ENCODE measurements around the gene KRTAP13-2.

The KRTAP13-2 gene, protein sequence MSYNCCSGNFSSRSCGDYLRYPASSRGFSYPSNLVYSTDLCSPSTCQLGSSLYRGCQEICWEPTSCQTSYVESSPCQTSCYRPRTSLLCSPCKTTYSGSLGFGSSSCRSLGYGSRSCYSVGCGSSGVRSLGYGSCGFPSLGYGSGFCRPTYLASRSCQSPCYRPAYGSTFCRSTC

DNA sequence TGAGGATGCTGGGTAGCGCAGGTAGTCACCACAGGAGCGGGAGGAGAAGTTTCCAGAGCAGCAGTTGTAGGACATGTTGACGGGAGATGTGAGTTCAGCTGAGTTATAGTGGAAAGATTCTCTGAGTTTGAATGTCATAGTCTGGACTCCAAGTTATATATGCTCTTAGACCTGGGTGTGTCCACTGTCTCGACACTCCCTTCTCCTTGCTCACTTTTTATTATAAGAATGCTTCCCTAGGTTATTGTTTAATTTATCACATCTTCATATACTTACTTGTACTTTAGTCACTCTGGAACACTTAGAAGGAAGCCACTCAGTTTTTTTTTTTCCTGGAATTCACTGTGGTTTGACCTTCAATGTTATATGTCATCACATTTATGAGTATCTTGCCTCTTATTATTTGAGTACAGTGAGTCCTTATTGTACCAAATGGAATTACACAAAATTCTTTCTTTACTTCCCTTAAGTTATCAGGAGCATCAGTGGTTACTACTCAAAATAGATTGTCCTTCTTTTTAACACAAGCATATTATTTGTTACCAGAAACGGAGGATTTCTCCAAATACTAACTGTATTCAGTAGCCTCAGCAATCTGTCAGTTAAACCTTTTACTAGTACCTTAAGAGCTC lies at the start of gene KRTAP13-2:
Gene KRTAP13-2, minus strand, starts transcription at position 133 of the 632 bp plus-strand sequence. Its CDS starts 58 bp downstream, at position 75.
- DNase-seq, result no peak

DNA sequence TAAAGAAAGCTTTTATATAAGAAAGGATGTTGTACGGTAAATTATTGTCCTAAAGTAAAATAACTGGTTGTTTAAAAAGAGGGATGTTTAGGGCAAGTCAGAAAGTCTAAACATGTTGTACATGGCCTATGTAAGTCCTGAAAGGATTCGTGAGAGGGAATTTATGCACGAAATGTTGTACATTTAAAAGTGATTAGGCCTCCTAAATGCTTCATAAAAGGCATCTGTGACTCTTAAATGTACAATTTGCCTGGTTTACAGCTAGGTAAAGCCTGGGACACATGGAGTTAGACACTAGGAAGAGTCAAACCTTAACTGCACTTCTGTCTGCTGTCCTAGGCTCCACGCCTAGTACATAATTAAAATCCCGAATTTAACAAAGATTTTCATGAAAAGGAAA lies 43.9 kb upstream of the KRTAP13-2 start:
- no peak for DNase-seq

DNA sequence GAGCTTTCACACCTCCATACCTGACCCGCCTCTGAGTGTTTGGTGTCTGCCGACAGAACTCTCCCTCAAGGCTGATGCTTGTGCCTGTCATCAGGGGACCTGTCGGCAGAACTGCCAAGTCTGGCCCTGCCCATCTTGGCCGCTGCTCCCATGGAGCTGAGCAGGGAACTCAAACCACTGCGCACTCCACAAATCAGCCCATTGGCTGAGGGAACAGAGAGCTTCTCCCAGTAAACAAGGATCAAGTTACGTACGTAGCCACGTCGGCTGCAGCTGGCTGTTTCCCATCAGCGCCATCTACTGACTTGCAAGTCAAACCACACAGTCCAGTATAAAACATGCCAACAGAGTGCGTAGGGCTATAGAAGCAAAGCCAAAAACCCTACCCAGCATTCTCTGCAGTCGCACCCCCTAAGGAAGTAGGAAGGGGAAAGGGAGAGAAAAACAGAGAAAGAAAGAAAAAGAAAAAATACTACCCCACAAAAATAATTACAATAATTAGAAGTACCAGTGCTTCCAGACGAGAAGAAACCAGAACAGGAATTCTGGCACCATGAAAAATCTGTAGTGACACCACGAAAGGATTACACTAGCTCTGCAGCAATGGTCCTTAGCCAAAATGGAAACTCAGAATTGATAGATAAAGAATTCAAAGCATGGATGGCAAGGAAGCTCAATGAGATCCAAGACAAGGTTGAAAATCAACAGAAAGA lies 36.9 kb upstream of the KRTAP13-2 start:
- peak; percentile 24 for DNase-seq

DNA sequence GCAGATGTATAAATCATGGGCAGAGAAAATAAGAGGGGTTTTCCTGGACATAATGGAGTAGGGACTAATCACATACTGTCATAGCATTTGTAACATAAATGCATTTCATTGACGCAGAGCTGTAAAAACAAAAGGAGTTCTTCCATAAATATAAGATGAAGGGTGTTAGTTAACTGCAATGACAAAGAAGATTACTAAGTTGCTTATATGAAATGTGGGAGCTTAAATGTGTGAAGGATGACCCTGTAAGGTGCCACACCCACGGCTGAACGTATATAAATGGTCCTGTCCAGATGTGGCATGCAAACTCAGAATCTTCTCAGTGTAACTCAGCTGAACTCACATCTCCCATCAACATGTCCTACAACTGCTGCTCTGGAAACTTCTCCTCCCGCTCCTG lies 23.7 kb upstream of the KRTAP13-2 start, which contains the start of gene KRTAP13-1:
Gene KRTAP13-1, plus strand, starts transcription at position 301 of the 400 bp plus-strand sequence. Its CDS starts 56 bp downstream, at position 357.
- DNase-seq, result no peak

DNA sequence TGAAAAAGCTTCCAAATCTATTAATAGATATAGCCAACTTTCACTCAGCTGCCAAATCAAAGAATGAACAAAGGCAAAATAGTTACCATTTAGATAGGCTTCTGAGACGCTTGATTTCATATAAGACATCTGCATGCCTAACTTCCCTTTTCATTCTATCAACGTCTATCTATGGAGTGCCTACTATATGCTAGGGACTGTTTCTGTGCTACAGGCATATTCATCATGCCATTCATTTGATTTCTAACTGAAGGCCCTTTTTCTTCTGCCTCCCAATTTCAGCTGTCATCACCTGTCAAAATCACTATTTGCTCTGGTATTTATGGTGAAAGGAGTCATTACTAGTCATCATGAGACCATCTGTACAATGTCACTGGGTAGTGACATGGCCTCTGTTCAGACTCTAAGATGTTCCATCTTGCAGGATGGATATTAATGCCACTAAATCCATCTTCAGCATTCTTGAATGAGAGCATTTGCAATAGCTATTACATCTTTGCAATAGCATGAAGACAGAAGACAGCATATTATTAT lies 19.5 kb upstream of the KRTAP13-2 start:
- DNase-seq, result no peak

DNA sequence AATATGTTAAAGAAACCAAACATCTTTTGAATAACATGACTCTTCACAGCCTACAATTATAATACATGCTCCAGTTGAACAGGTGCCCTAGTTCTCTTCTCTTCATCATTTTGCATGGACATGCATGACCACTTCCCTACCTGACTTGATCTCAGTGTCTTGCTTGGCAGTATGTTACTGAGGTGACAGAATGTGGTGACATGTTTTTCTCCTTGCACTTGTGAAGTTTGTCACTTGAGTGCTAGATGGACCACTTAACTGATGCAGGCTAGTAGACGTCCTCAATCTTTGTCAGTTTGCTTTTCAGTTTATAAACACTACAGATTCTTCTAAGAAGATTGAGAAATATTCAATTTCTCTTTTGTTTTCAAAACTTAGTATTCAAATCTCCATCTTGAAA lies 10.1 kb upstream of the KRTAP13-2 start:
- DNase-seq, result no peak

DNA sequence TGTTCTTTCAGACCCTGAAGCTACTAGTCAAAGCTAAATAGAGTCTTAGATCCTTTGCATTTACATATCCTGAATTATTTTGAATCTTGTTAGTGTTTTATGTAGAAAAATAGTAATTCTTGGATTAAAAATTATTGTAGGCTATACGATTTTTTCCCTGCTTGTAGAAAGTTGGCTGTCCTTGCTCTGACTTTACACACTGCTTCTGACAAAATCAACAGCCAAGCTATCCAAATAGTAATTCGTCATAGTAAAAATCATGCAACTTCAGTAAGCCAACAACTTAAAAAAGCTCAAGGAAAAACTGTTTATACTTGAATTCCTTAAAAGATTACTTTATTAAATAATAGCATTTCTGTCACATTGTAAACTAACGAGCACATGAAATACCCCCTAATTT lies 16.2 kb downstream of the KRTAP13-2 start:
- DNase-seq, result no peak

DNA sequence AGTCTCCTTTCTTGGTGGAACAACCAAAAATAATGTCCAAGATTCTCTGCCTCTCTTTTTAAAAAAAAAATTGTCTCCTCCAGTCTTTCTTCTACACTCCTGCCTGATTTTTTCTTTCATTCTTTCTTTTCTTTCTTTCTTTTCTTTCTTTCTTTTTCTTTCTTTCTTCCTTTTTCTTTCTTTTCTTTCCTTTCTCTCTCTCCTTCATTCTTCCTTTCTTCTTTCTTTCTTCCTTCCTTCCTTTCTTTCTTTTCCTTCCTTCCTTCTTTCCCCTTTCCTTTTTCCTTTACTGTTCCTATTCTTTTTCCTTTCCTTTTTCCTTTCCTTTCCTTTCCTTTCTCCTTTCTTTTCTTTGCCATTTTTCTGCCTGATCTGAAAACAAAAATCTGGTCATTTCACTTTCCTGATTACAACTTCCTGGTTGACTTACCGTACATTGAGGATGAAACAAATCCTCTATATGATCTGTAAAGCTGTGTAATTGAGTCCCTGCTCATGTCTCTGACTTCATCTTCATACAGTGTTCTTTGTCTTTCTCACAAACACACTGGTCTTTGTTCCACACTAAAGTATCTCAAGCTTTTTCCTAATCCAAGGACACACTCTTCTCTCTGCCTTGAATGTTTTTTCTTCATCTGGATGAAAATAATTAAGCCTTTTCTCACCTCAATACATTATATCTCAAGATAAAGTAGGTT lies 17.6 kb downstream of the KRTAP13-2 start:
- DNase-seq, result no peak

DNA sequence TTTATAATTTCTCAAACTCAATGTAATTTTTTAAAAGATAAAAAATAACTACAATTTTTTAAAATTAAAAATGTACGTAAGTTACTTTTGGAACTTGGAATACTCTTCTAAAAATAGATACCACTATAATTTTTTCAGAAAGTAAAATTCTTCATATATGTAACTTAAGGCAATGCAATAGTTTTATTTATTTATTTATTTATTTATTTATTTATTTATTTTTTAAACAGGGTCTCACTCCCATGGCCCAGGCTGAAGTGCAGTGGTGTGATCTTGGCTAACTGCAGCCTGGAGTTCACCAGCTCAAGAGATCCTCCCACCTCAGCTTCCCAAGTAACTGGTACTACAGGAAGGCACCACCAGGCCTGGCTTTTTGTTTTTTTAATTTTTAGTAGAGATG lies 20.5 kb downstream of the KRTAP13-2 start:
- no peak for DNase-seq

DNA sequence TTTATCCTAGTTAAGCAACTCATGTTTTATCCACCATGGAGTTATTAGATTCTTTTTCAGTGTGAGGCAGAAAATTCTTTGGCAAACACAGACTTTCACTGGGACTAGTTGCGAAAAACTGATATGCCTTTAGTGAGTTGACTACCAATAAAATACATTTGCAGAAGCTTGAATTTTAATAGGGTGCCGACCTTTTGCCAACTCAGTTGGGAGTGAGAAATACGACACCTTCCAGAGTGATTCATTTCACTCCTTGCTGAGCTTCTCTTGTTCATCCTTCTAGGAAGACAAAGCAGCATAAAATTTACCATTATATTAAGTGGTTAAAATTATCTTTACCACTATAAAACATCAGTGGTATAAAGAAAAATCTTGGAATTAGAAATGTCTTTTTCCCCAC lies 22.5 kb downstream of the KRTAP13-2 start:
- DNase-seq, result no peak

DNA sequence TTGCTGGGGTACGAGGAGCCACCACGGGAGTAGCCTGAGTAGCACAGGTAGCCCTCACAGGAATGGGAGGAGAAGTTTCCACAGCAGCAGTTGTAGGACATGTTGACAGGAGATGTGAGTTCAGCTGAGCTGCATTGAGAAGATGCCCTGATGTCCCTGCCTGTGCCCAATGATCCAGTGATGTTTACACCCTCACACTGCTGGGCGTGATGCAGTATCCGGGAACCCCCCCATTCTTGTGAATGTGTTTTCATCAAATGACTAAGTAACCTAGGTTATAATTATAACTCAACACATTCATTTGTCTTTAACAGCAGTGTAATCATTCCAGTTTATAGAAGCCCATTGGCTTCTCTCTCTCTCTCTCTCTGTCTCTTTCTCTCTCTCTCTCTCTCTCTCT lies 23.6 kb downstream of the KRTAP13-2 start, which contains the start of gene KRTAP23-1:
Gene KRTAP23-1, minus strand, starts transcription at position 101 of the 400 bp plus-strand sequence. Its CDS starts 0 bp downstream, at position 101.
- DNase-seq, result no peak

DNA sequence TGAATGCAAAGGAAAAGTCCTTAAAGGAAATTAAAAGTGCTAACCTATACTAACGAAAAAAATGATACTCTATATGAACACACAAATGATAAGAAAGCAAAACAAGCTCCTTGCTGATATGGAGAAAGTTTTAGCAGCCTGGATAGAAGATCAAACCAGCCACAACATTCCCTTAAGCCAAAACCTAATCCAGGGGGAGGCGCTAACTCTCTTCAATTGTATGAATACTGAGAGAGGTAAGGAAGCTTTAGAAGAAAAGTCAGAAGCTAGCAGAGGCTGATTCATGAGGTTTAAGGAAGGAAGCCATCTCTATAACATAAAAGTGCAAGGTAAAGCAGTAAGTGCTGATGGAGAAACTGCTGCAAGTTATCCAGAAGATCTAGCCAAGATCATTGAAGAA lies 27.1 kb downstream of the KRTAP13-2 start:
- DNase-seq, result no peak

DNA sequence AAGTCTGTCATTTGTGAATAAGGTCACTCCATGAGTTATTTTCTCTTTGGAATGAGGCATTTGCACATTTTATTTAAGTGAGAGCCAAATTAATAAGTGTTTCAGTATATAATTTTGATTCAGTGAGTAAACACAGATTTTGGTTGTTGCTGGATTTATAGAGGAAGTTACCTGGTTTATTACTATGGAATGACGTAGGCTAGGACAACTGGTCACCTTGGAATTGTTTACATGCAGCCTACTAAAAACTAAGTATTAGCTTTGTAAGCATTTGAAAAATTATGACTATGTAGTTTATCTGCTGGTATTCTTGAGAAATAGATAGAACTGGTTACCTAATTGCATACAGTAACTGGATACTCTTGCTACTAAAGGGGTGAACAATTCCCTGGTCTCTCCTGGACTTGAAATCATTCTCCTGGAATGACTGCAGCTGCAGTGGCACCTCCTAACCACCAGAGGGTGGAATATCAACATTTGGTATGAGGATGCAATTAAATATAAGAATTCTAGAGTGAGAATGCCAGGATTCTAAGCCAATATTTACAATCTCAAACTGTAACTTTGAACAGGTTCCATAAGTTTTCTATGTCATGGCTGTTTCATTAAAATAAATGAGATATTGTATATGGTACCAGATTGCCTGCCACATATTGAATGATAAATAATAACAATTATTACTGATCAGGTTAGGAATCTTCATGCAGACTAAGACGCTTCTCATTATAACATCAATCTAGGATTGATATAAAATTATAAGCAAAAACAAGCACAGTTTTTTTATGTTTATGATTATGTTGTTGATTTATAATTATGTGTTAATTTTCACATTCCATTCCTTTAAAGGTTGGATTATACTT lies 31.1 kb downstream of the KRTAP13-2 start:
- DNase-seq, result peak; percentile 47

DNA sequence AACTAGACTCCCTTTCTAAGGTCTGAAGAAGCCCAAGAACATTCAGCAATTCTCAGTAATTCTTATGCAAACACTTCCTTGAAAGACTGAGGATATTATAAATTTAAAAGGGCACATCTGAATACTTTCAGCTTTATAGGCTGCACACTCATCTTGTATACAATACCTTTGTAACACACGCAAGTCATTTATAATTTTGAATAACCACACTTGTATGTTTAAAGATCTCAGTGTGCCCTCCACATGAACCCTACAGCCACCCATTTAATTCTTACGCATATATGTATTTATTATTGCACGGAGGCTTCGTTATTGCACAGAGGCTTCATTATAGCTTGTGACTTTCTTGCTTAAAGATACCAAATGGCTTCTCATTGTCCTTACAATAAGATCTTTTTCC lies 33.4 kb downstream of the KRTAP13-2 start:
- no peak for DNase-seq

DNA sequence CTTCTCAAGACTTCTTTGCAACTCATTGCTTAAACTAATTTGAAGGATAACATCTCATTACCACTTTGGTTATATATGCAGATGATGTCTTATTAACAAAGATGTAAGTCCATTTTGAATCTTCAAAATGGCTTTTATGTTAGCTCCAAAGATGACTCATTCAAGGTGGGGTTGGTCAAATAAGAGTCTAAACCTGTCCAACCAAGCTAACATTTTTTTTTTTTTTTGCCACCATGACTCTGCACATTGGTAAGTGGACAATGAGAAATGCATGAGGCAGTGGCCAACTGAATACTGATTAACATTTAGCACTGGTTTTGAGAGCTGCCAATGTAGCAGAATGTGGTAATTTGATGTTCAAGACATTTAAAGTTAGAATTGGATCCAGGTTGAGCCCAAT lies 34.3 kb downstream of the KRTAP13-2 start:
- no peak for DNase-seq

DNA sequence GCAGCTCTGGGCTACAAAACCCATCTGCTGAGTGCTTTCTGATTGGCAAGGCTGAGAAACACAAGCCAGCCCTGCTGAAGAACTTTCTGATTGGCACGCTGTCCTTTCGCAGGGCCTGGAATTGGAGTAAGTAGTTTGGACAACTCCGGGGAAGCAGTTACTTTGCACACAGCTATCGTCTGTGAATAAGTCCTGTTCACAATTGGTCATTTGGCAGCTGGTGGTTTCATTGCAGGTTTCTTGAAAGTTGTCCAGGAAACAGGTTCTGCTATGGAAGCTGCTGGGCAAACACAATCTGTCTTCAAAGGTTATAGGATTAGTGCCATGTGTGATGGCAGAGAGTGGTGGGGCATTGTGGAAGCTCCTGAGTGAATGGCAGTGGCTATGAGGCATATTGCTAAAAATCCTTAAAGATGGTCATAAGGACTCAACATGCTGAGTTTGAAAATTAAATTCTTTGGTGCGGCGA lies 34.8 kb downstream of the KRTAP13-2 start, which contains the start of gene KRTAP27-1:
Gene KRTAP27-1, minus strand, starts transcription at position 419 of the 469 bp plus-strand sequence. Its CDS starts 26 bp downstream, at position 393.
- no peak for DNase-seq

DNA sequence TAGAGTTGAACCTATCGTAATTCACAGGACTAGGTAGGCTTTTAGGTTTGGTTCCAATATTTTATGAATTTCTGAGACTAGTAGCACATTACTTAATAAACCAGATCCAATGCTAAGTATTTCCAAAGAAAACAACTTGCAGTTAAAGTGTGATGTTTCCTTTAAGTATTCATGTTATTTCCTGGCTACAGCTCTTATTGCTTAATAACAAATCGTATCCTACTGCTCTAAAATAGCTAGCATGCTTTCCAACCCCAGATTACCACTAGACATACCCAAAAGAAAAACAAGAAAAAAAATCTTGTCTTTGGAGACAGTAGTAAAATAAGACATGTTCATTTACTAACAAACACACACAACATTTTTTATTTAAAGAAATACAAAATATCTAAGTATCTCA lies 35.5 kb downstream of the KRTAP13-2 start:
- no peak for DNase-seq

DNA sequence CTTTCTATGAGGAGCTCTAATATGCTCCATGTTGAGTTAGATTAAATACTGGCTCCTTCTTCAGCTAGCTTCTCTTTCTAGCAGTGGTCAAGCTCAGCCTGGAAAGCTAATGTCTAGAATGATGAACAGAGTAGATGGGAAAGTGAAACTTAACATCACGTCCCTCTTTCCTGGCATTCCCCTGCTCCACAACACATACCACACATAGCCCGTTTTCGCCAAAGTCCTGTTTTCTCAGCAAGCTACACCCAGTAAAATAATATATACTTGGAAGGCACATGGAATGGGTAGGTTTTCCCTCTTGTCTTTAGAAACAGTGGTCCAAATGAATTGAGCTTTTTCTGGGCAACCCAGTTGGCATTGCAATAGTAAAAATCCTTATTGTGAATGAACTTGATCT lies 38.3 kb downstream of the KRTAP13-2 start:
- no peak for DNase-seq

DNA sequence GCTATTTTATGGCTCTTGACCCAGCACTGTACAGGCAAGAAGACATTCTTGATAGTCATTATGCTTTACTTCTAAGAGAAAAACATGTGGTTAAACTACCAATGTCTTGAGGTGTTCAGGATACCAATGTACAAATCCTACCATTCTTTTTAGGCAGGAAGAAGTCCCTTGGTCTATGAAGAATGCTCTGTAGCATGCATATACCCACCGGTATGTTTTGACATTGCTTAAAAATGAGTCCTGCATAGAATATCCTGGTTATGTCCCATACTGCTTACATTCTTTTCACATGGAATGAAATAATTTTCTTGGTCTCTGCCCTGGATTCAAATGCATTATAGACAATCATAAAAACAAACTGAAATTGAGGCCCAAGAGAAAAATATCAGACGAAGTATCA lies 39.4 kb downstream of the KRTAP13-2 start:
- no peak for DNase-seq

DNA sequence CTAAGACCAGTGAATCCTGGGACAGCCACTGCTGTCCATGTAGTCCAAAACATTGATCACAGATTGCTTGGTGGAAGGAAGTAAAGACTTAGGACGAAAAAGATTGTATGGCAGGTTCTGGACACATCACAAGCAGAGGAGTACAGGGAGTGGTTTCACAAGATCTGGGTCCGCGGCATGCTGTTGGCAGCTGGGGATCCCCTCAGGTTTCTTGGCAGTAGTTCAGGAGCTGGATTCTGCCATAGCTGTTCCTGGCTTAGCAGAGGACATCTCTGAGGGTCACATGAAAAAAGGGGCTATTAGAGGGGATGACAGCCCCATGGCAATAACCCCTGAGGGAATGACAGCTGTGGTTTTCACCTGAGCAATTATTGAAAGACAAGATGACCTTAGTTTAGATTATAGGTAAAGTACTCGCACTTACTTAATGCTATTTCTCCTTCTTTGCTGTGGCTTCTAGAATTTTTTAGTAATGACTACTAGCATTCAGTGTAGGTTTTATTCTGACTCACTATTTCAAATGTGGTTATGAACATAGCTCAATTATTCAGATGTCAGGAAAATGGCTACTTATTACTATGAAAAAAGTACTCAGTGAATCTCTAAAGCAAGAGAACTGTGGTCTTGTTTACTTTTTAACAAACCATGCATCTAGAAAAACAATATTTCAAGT lies 42.7 kb downstream of the KRTAP13-2 start:
- DNase-seq, result no peak

DNA sequence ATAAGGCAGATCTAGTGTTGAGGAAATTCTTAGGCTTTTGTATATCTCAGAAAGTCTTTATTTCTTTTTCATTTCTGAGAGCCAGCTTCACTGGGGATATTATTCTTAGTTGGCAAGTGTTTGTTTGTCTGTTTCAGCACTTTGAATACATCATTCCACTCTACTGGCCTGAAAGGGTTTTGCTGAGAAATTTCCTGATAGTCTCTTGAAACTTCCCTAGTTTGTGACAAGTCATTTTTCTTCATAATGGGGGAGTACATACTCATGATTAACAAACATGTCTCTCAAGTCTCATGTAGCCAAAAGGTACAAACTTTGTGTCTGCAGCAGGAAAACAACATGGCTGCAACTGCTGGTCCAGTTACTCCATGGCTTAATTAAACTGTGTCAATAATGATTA lies 45.7 kb downstream of the KRTAP13-2 start:
- no peak for DNase-seq

Data from stimulated activated CD8-positive, alpha-beta memory T cell treated with anti-CD3 and anti-CD28 coated beads, Interleukin-4, amount 100 ng/mL, for 48 hours (primary cell).